K562 (cell line): ENCODE data around the gene NOC4L. TPM values are rescaled to one million over a fixed set of nuclear protein-coding genes. Genes with fewer than 3 reads are reported as not detected.
A peak's percentile ranks its signal among the peaks of the same experiment; 100 is the strongest.

Experiments
- ARID3A ChIP-seq: IDR thresholded peaks from 2 replicates; pipeline ENCODE4 v1.6.1; 2012; ENCODE audit warnings: low read depth, low read length, improper control_type of control experiment, borderline replicate concordance
- CREB1 ChIP-seq, 2 experiments: sonication (generic) in 1 of 2; formaldehyde crosslinking in 1 of 2; IDR thresholded peaks; 2 replicates each; pipeline versions ENCODE4 v1.6.1 to v1.8.0; 2012 to 2022; ENCODE audit warnings: inconsistent platforms in 1 of 2, mild to moderate bottlenecking in 1 of 2, missing genetic modification reagents in 1 of 2, moderate library complexity in 1 of 2
- GTF3C2 ChIP-seq: IDR thresholded peaks from 3 replicates; pipeline ENCODE4 v1.6.1; 2011; ENCODE audit warnings: borderline replicate concordance, mild to moderate bottlenecking, moderate library complexity; ENCODE audit not compliant: insufficient read length; ENCODE audit errors: extremely low read depth
- HDAC2 ChIP-seq: fragments of 450-650 bp; IDR thresholded peaks from 2 replicates; pipeline ENCODE4 v1.6.1; 2016; ENCODE audit warnings: mild to moderate bottlenecking
- IRF2 ChIP-seq: sonication (generic); formaldehyde crosslinking; IDR thresholded peaks from 2 replicates; pipeline ENCODE4 v1.8.1; 2022; ENCODE audit warnings: mild to moderate bottlenecking, missing genetic modification reagents
- MCM7 ChIP-seq, 2 experiments: fragments of 450-650 bp; IDR thresholded peaks; 2 replicates each; pipeline ENCODE4 v1.6.1; 2016 to 2018
- NR1H2 ChIP-seq: sonication (generic); formaldehyde crosslinking; IDR thresholded peaks from 2 replicates; pipeline ENCODE4 v1.4.0; 2020; ENCODE audit warnings: mild to moderate bottlenecking, missing genetic modification reagents
- PHF21A ChIP-seq: fragments of 450-650 bp; IDR thresholded peaks from 2 replicates; pipeline ENCODE4 v1.6.1; 2017; ENCODE audit warnings: low read depth, borderline replicate concordance
- PYGO2 ChIP-seq: fragments of 450-650 bp; IDR thresholded peaks from 2 replicates; pipeline ENCODE4 v1.6.1; 2016; ENCODE audit warnings: mild to moderate bottlenecking, missing genetic modification characterization, moderate library complexity, missing compliant biosample characterization
- RFX7 ChIP-seq: fragments of 250-450 bp; sonication (Bioruptor Pico); IDR thresholded peaks from 2 replicates; pipeline ENCODE4 v1.5.1; 2021; ENCODE audit warnings: mild to moderate bottlenecking
- STAT6 ChIP-seq: sonication (generic); formaldehyde crosslinking; IDR thresholded peaks from 2 replicates; pipeline ENCODE4 v1.8.1; 2023; ENCODE audit warnings: mild to moderate bottlenecking, missing genetic modification reagents
- TAF7 ChIP-seq: fragments of 450-650 bp; IDR thresholded peaks from 2 replicates; pipeline ENCODE4 v1.6.1; 2016; ENCODE audit warnings: missing genetic modification characterization, missing compliant biosample characterization
- ZBTB1 ChIP-seq: sonication (generic); formaldehyde crosslinking; IDR thresholded peaks from 2 replicates; pipeline ENCODE4 v1.8.1; 2023; ENCODE audit warnings: missing genetic modification reagents, low read depth, mild to moderate bottlenecking, borderline replicate concordance
- ZFPM2 ChIP-seq: fragments of 250-450 bp; sonication (Bioruptor Pico); IDR thresholded peaks from 2 replicates; pipeline ENCODE4 v1.5.1; 2022; ENCODE audit warnings: mild to moderate bottlenecking
- ZNF444 ChIP-seq: fragments of 250-450 bp; sonication (Bioruptor Pico); IDR thresholded peaks from 2 replicates; pipeline ENCODE4 v1.4.0; 2020; ENCODE audit warnings: mild to moderate bottlenecking, moderate library complexity
- ZNF445 ChIP-seq: fragments of 250-450 bp; sonication (Bioruptor Pico); IDR thresholded peaks from 2 replicates; pipeline ENCODE4 v1.4.0; 2020; ENCODE audit warnings: low read depth, mild to moderate bottlenecking, moderate library complexity
- ZNF644 ChIP-seq: fragments of 200-800 bp; sonication (Bioruptor generic); IDR thresholded peaks from 2 replicates; pipeline ENCODE4 v1.6.1; 2016; ENCODE audit warnings: low read depth, missing genetic modification characterization, missing compliant biosample characterization
- ZNF76 ChIP-seq: fragments of 250-450 bp; sonication (Bioruptor Pico); IDR thresholded peaks from 2 replicates; pipeline ENCODE4 v1.4.0; 2020; ENCODE audit warnings: mild to moderate bottlenecking, moderate library complexity, borderline replicate concordance
- ZNF764 ChIP-seq: fragments of 250-450 bp; sonication (Bioruptor Pico); IDR thresholded peaks from 2 replicates; pipeline ENCODE4 v1.4.0; 2020; ENCODE audit warnings: low read depth, mild to moderate bottlenecking, moderate library complexity
- ZNF778 ChIP-seq: fragments of 450-650 bp; formaldehyde crosslinking; IDR thresholded peaks from 2 replicates; pipeline ENCODE4 v1.4.0; 2020; ENCODE audit warnings: mild to moderate bottlenecking, moderate library complexity
- ZSCAN32 ChIP-seq: fragments of 450-650 bp; formaldehyde crosslinking; IDR thresholded peaks from 2 replicates; pipeline ENCODE4 v1.4.0; 2020; ENCODE audit warnings: mild to moderate bottlenecking, moderate library complexity
- polyA plus RNA-seq, 8 experiments: library from polyadenylated mRNA; depleted of rRNA in 4 of 8; stranded (reverse) in 5 of 8; unstranded in 3 of 8; fragments of >200 nt; fragmentation: Nextera tagmentation in 2 of 8; fragmentation: Illumina TruSeq in 1 of 8; extraction: Ambion mirVana in 2 of 8; extraction: Trizol in 1 of 8; gene quantifications; 2 replicates each; pipeline versions ENCODE4 v1.2.1 to v1.2.3, GENCODE V29; 2011 to 2014; ENCODE audit warnings: inconsistent platforms in 1 of 8, missing spikeins in 1 of 8
- total RNA-seq, 7 experiments: library from RNA; depleted of rRNA in 6 of 7; stranded (reverse); fragments of >200 nt in 6 of 7; fragmentation: Illumina TruSeq in 2 of 7; extraction: Trizol in 2 of 7; gene quantifications; 2 replicates each; pipeline versions ENCODE4 v1.2.1 to v1.2.3, GENCODE V29; 2011 to 2021; ENCODE audit warnings: low replicate concordance in 1 of 7

The NOC4L gene
- total and polyA plus RNA-seq, 9 of the 15 experiments (the other 6 are each of a cell fraction or from before 2014, with no cell fraction given): 1.3 to 77.0 (median 20.0) TPM

- TF ChIP-seq PHF21A (no peak), ZNF76 (CRISPR knock-in tag) (no peak), ZNF764 (CRISPR knock-in tag) (no peak), NR1H2 (no peak), GTF3C2 (no peak), MCM7 (IDR thresholded peaks at IDR 0.05) (no peak), STAT6 (CRISPR knock-in tag) (no peak), ARID3A (no peak), HDAC2 (no peak), ZFPM2 (CRISPR knock-in tag) (no peak), ZBTB1 (CRISPR knock-in tag) (no peak), CREB1 (IDR thresholded peaks at IDR 0.05) (no peak), CREB1 (CRISPR knock-in tag; IDR thresholded peaks at IDR 0.05) (peak; percentile 47; the same call in 1 of the 2 replicates), ZNF444 (CRISPR knock-in tag) (no peak), TAF7 (tag) (no peak), ZNF644 (tag) (no peak), RFX7 (CRISPR knock-in tag) (no peak), IRF2 (CRISPR knock-in tag) (no peak), PYGO2 (tag) (no peak), ZSCAN32 (CRISPR knock-in tag) (no peak), ZNF445 (CRISPR knock-in tag) (no peak), ZNF778 (CRISPR knock-in tag) (no peak)
Measured at GRCh38 chr12:132189378-132190011, 45.2 kb downstream of the NOC4L start (continued).
